ENCODE results near the gene MACROD2. TPM values are rescaled to one million over a fixed set of nuclear protein-coding genes. Genes with fewer than 3 reads are reported as not detected.

MACROD2 gene
- total RNA-seq, 1 experiment from 2014 or later: 1.6 TPM

GRCh38 chr20:14449323-14449722, 454.0 kb downstream of the MACROD2 start:
- no peaks in the 10 kb centered on the region; the same call in 1 of the 2 replicates for H3K4me1 ChIP-seq (ENCODE audit: insufficient read depth, low read length)
- H3K79me1 ChIP-seq (ENCODE audit: insufficient read depth, low read depth, low read length, poor library complexity, severe bottlenecking): no peaks in the 10 kb centered on the region
- DNase-seq: no peak
- H3K27ac ChIP-seq (ENCODE audit: insufficient read length, low read depth, low read length): no peak overlapping the region
- H3K79me2 ChIP-seq (ENCODE audit: insufficient read depth, low read length): no peaks in the 10 kb centered on the region
- no peak overlapping the region for H2BK15ac ChIP-seq (ENCODE audit: low read depth, low read length)
- no peak overlapping the region for H3K4me2 ChIP-seq (ENCODE audit: insufficient read depth, insufficient read length, low read length)
- no peak overlapping the region for H3K14ac ChIP-seq (ENCODE audit: insufficient read depth, low read length)
- no peak overlapping the region for H3K56ac ChIP-seq (ENCODE audit: insufficient read length, low read depth, low read length)
- TF ChIP-seq CTCF (conservative IDR thresholded peaks at IDR 0.05): no peak
- no peaks in the 10 kb centered on the region for H3K27me3 Mint-ChIP-seq (ENCODE audit: low read depth)
- no peak overlapping the region for H2AFZ ChIP-seq (ENCODE audit: low read length)
- no peak overlapping the region for H3K18ac ChIP-seq (ENCODE audit: insufficient read length, low read depth, low read length)
- no peak overlapping the region for H2BK5ac ChIP-seq (ENCODE audit: insufficient read length, low read length)
- no peak overlapping the region for H3K4me3 Mint-ChIP-seq
- no peak overlapping the region for H3K23ac ChIP-seq (ENCODE audit: insufficient read length, low read depth, low read length)
- no peak overlapping the region for H4K91ac ChIP-seq (ENCODE audit: insufficient read length, low read depth, low read length)
- H2BK120ac ChIP-seq (ENCODE audit: low read depth, low read length, poor library complexity, severe bottlenecking): no peak overlapping the region
- no peak overlapping the region for H2AK5ac ChIP-seq (ENCODE audit: insufficient read length, low read length)
- H3K36me3 Mint-ChIP-seq (ENCODE audit: insufficient read depth in 1 of 3, low read depth in 3 of 3): peaks cover 1 to 4% (median 2%) of the 10 kb centered on the region in 3 experiments; a peak in 2 of 7 replicates
- 0 out of 5 replicates have a peak, but pooled peaks cover 0 to 3% of the 10 kb centered on the region in 2 experiments for H3K9me3 Mint-ChIP-seq
- H3K4me1 Mint-ChIP-seq: peaks cover 10 to 13% of the 10 kb centered on the region in 2 experiments
- no CpG with 5 or more reads among the region's 1 CpG for WGBS (ENCODE audit: extremely low coverage, insufficient read length, low lambda C conversion rate)
- H3T11ph ChIP-seq (ENCODE audit: low read length): no peak overlapping the region
- no peak overlapping the region for H4K5ac ChIP-seq (ENCODE audit: insufficient read length, low read depth, low read length)
- H3K27ac Mint-ChIP-seq: no peak overlapping the region
- H3K4ac ChIP-seq (ENCODE audit: low read depth, low read length): no peak overlapping the region
- H4K20me1 ChIP-seq (ENCODE audit: control insufficient read depth, insufficient read depth, insufficient read length): no peaks in the 10 kb centered on the region
- no peak overlapping the region for H2BK20ac ChIP-seq (ENCODE audit: low read depth, low read length, poor library complexity, severe bottlenecking)
- H2BK12ac ChIP-seq (ENCODE audit: insufficient read length, low read depth, low read length): no peak overlapping the region
- no peak overlapping the region for H4K8ac ChIP-seq (replicated peaks; ENCODE audit: insufficient read length, low read depth, low read length)
- no peaks in the 10 kb centered on the region for H3K27me3 ChIP-seq (ENCODE audit: insufficient read depth, low read length)
- H3K9me3 ChIP-seq (ENCODE audit: control insufficient read depth, low read depth, low read length): no peaks in the 10 kb centered on the region
- no peaks in the 10 kb centered on the region for H3K23me2 ChIP-seq (ENCODE audit: insufficient read length, low read depth, low read length, poor library complexity, severe bottlenecking)
- no peak overlapping the region for H3K9ac ChIP-seq (ENCODE audit: extremely low read depth, insufficient read length, low read length)

Data from H9 (cell line).